Parietal lobe (tissue), 1 donor: ENCODE measurements around the gene KRTAP2-4. TPM values are rescaled to one million over a fixed set of nuclear protein-coding genes. Genes with fewer than 3 reads are reported as not detected.

Experiments
- total RNA-seq: library from RNA; depleted of rRNA; stranded (reverse); fragments of >200 nt; gene quantifications from one replicate; pipeline ENCODE4 v1.2.3, GENCODE V29; 2014

KRTAP2-4 gene, protein sequence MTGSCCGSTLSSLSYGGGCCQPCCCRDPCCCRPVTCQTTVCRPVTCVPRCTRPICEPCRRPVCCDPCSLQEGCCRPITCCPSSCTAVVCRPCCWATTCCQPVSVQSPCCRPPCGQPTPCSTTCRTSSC
- total RNA-seq: not detected

DNA sequence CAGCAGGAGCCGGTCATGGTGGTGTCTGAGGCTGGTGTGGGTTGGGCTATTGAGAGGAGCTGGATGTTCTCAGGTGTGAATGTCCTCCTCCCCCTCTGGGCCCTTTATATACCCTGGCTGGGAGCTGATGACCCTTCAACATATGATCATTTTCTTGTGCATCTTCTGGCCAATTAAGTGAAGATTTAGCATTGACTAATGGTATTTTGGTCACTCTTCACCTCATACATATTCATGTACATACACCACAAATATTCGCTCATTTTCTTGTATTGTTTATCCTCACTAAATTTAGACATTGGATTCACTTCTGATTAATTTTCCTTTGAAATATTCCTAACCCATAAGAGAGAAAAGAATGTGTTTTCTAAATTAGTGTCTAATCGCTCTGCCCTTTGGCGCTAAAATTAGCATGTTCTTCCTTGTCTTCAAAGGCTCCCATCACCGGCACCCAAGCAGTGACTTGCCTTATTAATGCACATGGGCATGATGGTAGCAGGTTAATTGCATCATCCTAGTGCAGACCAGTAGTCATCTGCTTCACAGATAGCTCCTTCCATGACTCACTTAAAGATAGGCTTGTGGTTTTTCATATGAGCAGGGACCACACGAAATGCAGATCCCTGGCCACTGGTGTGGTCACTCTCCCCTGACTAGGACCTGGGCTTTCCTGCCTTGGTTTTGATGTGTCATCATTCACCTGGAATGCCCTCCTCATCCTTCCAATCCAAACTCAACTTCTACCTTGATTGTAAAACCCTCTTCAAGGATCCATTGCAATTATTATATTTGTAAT lies at the start of gene KRTAP2-4:
Gene KRTAP2-4 (minus strand): TSS at position 51 of the 796 bp plus-strand sequence. CDS start 34 bp downstream, at position 17.

DNA sequence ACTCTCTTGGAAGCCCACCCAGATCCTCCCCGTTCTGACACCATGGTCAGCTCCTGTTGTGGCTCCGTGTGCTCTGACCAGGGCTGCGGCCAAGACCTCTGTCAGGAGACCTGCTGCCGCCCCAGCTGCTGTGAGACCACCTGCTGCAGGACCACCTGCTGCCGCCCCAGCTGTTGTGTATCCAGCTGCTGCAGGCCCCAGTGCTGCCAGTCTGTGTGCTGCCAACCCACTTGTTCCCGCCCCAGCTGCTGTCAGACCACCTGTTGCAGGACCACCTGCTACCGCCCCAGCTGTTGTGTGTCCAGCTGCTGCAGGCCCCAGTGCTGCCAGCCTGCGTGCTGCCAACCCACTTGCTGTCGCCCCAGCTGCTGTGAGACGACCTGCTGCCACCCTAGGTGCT lies 39.7 kb upstream of the KRTAP2-4 start, which contains the start of gene KRTAP4-9:
Gene KRTAP4-9 (plus strand): TSS at position 43 of the 400 bp plus-strand sequence. CDS start 0 bp downstream, at position 43.

DNA sequence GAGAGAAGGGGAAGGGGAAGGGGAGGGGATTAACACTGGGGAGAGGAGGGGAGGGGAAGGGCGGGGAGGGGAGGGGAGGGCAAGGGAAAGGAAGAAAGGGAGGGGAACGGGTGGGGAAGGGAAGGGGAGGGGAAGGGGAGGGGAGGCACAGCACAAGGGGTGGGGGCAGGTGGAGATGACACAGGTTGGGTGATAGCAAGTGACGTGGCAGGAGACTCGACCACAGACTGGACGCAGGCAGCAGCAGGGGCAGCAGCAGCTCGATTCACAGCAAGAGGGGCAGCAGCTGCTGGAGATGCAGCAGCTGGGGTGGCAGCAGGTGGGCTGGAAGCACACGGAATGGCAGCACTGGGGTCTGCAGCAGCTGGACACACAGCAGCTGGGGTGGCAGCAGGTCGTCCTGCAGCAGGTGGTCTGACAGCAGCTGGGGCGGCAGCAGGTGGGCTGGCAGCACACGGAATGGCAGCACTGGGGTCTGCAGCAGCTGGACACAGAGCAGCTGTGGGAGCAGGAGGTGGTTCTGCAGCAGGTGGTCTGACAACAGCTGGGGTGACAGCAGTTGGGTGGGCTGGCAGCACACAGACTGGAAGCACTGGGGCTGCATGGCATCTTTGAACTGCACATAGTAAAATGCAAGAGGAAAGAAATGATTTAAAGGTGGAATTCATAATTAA lies 36.0 kb upstream of the KRTAP2-4 start, which contains the start of gene KRTAP4-16:
Gene KRTAP4-16 (minus strand): TSS at position 624 of the 674 bp plus-strand sequence. CDS start 0 bp downstream, at position 624.

DNA sequence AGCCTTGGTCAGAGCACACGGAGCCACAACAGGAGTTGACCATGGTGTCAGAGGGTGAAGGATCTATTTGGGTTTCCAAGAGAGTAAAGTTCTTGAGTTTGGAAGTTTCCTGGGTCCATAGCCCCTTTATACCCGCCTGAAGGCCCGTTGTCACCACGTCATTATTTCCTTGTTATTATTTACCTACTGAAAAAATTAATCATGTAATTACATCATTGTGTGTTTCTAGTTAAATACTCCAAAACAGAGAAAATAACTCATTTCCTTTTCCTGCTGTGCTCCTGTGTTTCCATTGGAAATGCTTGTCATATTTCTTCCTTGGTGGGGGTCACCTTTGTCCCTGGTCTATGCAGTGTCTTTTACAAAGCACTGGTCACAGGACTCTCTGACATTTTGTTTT lies 32.4 kb upstream of the KRTAP2-4 start, which contains the start of gene KRTAP4-8:
Gene KRTAP4-8 (minus strand): TSS at position 101 of the 400 bp plus-strand sequence. CDS start 58 bp downstream, at position 43.

DNA sequence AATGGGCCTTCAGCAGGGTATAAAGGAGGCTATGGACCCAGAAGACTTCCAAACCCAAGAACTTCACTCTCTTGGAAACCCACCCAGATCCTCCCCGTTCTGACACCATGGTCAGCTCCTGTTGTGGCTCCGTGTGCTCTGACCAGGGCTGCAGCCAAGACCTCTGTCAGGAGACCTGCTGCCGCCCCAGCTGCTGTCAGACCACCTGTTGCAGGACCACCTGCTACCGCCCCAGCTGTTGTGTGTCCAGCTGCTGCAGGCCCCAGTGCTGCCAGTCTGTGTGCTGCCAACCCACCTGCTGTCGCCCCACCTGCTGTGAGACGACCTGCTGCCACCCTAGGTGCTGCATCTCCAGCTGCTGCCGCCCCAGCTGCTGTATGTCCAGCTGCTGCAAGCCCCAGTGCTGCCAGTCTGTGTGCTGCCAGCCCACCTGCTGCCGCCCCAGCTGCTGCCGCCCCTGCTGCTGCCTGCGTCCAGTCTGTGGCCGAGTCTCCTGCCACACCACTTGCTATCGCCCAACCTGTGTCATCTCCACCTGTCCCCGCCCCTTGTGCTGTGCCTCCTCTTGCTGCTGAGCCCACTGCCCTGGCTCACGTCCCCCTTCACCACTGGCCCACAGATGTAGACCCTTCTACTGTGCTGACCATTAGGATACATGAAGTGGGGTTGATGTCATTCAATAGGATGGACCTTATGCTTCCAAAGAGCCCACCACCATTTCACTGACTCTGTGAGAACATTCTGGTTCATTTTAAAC lies 18.6 kb upstream of the KRTAP2-4 start, which contains the start of gene KRTAP4-7:
Gene KRTAP4-7 (plus strand): TSS at position 51 of the 757 bp plus-strand sequence. CDS start 57 bp downstream, at position 108.

DNA sequence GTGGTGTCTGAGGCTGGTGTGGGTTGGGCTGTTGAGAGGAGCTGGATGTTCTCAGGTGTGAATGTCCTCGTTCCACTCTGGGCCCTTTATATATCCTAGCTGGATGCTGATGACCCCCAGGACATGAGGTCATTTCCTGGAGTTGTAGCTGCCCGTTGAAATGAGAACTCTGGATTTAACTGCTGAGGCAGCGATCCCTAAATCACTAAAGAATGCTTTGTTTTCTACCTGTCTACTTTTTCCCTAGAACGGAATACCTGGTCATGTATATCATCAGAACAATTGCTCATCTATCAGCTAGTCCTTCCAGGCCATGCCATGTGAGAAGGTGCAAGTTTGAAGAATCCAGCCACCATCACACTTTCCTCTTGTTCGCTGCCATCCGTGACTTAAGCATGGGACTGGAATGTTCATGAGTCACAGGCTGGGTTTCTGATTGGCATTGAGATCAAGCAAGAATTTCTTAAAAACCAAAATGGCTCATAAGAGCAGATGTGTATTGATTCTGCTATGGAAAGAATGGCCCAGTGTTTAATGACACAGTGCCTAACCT lies 5.6 kb downstream of the KRTAP2-4 start, which contains the start of gene KRTAP2-3:
Gene KRTAP2-3 (minus strand): TSS at position 63 of the 553 bp plus-strand sequence. CDS start 64 bp downstream, outside the sequence.

DNA sequence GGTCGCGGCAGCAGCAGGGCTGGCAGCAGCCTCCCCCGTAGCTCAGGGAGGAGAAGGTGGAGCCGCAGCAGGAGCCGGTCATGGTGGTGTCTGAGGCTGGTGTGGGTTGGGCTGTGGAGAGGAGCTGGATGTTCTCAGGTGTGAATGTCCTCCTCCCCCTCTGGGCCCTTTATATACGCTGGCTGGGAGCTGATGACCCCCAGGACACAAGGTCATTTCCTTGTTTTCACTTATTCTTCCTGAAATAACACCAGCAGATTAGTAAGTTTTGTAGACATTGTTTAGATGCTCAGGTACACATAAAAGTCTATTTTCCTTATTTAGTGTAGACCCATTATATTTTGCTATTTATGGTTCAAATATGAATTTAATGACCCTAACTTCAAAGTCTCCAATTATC lies 10.5 kb downstream of the KRTAP2-4 start, which contains the start of gene KRTAP2-2:
Gene KRTAP2-2 (minus strand): TSS at position 101 of the 400 bp plus-strand sequence. CDS start 19 bp downstream, at position 82.

DNA sequence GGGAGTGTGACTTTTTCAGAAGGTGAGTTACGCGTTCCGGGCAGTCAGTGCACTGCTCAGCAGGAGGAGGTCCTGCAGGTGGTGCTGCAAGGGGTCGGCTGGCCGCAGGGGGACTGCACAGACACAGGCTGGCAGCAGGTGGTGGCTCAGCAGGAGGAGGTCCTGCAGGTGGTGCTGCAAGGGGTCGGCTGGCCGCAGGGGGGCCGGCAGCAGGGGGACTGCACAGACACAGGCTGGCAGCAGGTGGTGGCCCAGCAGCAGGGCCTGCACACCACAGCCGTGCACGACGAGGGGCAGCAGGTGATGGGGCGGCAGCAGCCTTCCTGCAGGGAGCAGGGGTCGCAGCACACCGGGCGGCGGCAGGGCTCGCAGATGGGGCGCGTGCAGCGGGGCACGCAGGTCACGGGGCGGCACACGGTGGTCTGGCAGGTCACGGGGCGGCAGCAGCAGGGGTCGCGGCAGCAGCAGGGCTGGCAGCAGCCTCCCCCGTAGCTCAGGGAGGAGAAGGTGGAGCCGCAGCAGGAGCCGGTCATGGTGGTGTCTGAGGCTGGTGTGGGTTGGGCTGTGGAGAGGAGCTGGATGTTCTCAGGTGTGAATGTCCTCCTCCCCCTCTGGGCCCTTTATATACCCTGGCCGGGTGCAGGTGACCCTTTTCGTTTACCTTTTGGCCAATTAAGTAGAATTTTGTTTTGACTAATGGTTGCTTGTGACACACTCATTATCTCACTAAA lies 18.8 kb downstream of the KRTAP2-4 start, which contains the start of gene KRTAP2-1:
Gene KRTAP2-1 (minus strand): TSS at position 582 of the 731 bp plus-strand sequence. CDS start 49 bp downstream, at position 533.

DNA sequence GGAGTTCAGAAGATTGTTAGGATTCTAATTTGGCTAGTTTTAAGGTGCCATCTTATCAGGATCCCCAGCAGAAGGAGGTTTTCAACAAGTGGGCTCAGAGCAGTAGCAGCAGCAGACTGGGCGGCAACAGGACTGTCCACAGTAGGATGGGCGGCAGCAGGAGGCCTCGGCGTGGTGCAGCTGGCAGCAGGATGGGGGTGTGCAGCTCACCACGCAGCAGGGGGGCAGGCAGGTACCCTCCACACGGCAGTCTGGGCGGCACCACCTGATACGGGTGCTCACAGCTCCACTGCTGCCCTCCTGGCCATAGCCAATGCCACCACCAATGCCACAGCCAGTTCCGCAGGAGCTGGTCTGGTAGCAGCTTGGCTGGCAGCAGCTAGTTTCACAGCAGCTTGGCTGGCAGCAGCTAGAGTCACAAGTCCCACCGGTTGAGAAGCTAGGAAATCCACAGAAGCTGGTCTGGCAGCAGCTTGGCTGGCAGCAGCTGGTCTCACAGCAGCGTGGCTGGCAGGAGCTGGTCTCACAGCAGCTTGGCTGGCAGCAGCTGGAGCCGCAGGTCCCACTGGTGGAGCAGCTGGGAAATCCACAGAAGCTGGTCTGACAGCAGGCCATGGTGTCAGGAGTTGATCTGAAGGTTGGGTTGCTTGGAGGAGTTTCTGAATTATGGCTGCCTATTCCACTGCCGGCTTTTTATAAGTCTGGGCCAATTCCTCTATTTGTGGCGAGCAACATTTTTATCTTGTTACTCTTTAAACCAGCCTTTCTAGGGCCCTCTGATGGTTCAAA lies 24.7 kb downstream of the KRTAP2-4 start, which contains the start of gene KRTAP1-1:
Gene KRTAP1-1 (minus strand): TSS at position 668 of the 789 bp plus-strand sequence. CDS start 53 bp downstream, at position 615.

DNA sequence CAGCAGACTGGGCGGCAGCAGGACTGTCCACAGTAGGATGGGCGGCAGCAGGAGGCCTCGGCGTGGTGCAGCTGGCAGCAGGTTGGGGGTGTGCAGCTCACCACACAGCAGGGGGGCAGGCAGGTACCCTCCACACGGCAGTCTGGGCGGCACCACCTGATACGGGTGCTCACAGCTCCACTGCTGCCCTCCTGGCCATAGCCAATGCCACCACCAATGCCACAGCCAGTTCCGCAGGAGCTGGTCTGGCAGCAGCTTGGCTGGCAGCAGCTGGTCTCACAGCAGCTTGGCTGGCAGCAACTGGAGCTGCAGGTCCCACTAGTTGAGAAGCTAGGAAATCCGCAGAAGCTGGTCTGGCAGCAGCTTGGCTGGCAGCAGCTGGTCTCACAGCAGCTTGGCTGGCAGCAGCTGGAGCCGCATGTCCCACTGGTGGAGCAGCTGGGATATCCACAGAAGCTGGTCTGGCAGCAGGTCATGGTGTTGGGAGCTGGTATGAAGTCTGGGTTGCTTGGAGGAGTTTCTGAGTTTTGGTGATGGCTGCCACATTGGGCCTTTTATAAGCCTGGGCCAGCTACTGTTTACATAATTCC lies 31.2 kb downstream of the KRTAP2-4 start, which contains the start of gene KRTAP1-3:
Gene KRTAP1-3 (minus strand): TSS at position 529 of the 590 bp plus-strand sequence. CDS start 53 bp downstream, at position 476.

DNA sequence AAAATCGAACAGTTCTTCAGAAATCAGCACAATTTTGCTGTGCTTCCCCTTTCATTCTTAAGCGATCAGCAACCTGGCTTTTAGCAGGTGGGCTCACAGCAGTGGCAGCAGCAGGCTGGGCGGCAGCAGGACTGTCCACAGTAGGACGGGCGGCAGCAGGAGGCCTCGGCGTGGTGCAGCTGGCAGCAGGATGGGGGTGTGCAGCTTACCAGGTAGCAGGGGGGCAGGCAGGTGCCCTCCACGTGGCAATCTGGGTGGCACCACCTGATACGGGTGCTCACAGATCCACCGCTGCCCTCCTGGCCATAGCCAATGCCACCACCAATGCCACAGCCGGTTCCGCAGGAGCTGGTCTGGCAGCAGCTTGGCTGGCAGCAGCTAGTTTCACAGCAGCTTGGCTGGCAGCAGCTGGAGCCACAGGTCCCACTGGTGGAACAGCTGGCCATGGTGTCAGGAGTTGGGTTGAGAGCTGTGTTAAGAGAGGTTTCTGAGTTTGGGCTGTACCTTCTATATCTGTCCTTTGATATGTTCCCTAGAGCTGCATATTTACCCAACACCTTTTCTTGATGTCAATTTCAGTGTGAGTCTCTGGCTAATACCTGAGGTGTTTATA lies 35.9 kb downstream of the KRTAP2-4 start, which contains the start of gene KRTAP1-4:
Gene KRTAP1-4 (minus strand): TSS at position 563 of the 613 bp plus-strand sequence. CDS start 117 bp downstream, at position 446.

DNA sequence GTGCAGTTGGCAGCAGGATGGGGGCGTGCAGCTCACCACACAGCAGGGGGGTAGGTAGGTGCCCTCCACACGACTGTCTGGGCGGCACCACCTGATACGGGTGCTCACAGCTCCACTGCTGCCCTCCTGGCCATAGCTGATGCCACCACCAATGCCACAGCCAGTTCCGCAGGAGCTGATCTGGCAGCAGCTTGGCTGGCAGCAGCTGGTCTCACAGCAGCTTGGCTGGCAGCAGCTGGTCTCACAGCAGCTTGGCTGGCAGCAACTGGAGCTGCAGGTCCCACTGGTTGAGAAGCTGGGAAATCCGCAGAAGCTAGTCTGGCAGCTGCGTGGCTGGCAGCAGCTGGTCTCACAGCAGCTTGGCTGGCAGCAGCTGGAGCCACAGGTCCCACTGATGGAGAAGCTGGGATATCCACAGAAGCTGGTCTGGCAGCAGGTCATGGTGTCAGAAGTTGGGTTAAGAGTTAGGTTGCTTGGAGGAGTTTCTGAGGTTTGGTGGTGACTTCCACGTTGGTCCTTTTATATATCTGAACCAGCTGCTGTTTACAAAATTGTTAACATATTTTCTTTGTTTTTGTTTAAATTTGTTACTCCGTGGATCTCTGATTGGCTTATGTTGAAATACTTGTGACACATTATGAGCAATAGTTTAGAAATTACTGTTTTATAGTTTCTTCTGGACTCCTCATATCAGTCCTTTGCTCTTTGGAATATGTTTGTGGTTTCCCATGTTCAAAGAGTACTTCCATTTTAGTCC lies 38.8 kb downstream of the KRTAP2-4 start, which contains the start of gene KRTAP1-5:
Gene KRTAP1-5 (minus strand): TSS at position 494 of the 757 bp plus-strand sequence. CDS start 53 bp downstream, at position 441.

Other genes with a start within 250 kb of the KRTAP2-4 start
- 2.8 TPM for gene KRT10, start 243.3 kb downstream of the KRTAP2-4 start, total RNA-seq
- gene KRT12, start 198.7 kb downstream of the KRTAP2-4 start, total RNA-seq: not detected
- not detected for gene KRT20, start 180.6 kb downstream of the KRTAP2-4 start, total RNA-seq
- not detected for gene KRT23, start 128.2 kb downstream of the KRTAP2-4 start, total RNA-seq
- gene KRT39, start 98.9 kb downstream of the KRTAP2-4 start, total RNA-seq: not detected
- gene KRT40, start 81.6 kb downstream of the KRTAP2-4 start, total RNA-seq: not detected
- not detected for gene KRTAP3-3, start 71.7 kb downstream of the KRTAP2-4 start, total RNA-seq
- gene KRTAP3-2, start 66.0 kb downstream of the KRTAP2-4 start, total RNA-seq: not detected
- gene KRTAP3-1, start 56.8 kb downstream of the KRTAP2-4 start, total RNA-seq: not detected
- not detected for gene KRTAP1-5, start 38.7 kb downstream of the KRTAP2-4 start, total RNA-seq
- not detected for gene KRTAP1-4, start 35.7 kb downstream of the KRTAP2-4 start, total RNA-seq
- gene KRTAP1-3, start 31.0 kb downstream of the KRTAP2-4 start, total RNA-seq: not detected
- gene KRTAP1-1, start 24.4 kb downstream of the KRTAP2-4 start, total RNA-seq: not detected
- not detected for gene KRTAP2-1, start 18.6 kb downstream of the KRTAP2-4 start, total RNA-seq
- gene KRTAP2-2, start 10.6 kb downstream of the KRTAP2-4 start, total RNA-seq: not detected
- not detected for gene KRTAP2-3, start 5.8 kb downstream of the KRTAP2-4 start, total RNA-seq
- not detected for gene KRTAP4-7, start 18.3 kb upstream of the KRTAP2-4 start, total RNA-seq
- not detected for gene KRTAP4-8, start 32.3 kb upstream of the KRTAP2-4 start, total RNA-seq
- gene KRTAP4-16, start 36.3 kb upstream of the KRTAP2-4 start, total RNA-seq: not detected
- not detected for gene KRTAP4-9, start 39.5 kb upstream of the KRTAP2-4 start, total RNA-seq
- not detected for gene KRTAP4-11, start 52.5 kb upstream of the KRTAP2-4 start, total RNA-seq
- gene KRTAP4-12, start 58.3 kb upstream of the KRTAP2-4 start, total RNA-seq: not detected
- not detected for gene KRTAP4-6, start 74.7 kb upstream of the KRTAP2-4 start, total RNA-seq
- not detected for gene KRTAP4-5, start 83.9 kb upstream of the KRTAP2-4 start, total RNA-seq
- not detected for gene KRTAP4-4, start 94.9 kb upstream of the KRTAP2-4 start, total RNA-seq
- gene KRTAP4-3, start 102.3 kb upstream of the KRTAP2-4 start, total RNA-seq: not detected
- not detected for gene KRTAP4-2, start 112.3 kb upstream of the KRTAP2-4 start, total RNA-seq
- gene KRTAP4-1, start 119.0 kb upstream of the KRTAP2-4 start, total RNA-seq: not detected
- gene KRTAP9-1, start 124.0 kb upstream of the KRTAP2-4 start, total RNA-seq: not detected
- gene KRTAP9-2, start 160.8 kb upstream of the KRTAP2-4 start, total RNA-seq: not detected
- gene KRTAP9-3, start 166.6 kb upstream of the KRTAP2-4 start, total RNA-seq: not detected
- not detected for gene KRTAP9-8, start 172.1 kb upstream of the KRTAP2-4 start, total RNA-seq
- not detected for gene KRTAP9-4, start 183.8 kb upstream of the KRTAP2-4 start, total RNA-seq
- gene KRTAP9-9, start 189.5 kb upstream of the KRTAP2-4 start, total RNA-seq: not detected
- not detected for gene KRTAP9-6, start 199.5 kb upstream of the KRTAP2-4 start, total RNA-seq
- gene KRTAP9-7, start 209.8 kb upstream of the KRTAP2-4 start, total RNA-seq: not detected
- not detected for gene KRTAP29-1, start 237.0 kb upstream of the KRTAP2-4 start, total RNA-seq
- gene KRTAP16-1, start 243.4 kb upstream of the KRTAP2-4 start, total RNA-seq: not detected
- not detected for gene KRTAP17-1, start 249.8 kb upstream of the KRTAP2-4 start, total RNA-seq